NB4 (cell line): ENCODE measurements around the gene XDH.

Source experiments
- MYC ChIP-seq: IDR thresholded peaks from 2 replicates; pipeline ENCODE4 v1.6.1; 2011; ENCODE audit warnings: low read depth, low read length
- POLR2A ChIP-seq: IDR thresholded peaks from 2 replicates; pipeline ENCODE4 v1.6.1; 2011; ENCODE audit warnings: mild to moderate bottlenecking; ENCODE audit not compliant: insufficient read length; ENCODE audit errors: extremely low read depth
- TF ChIP-seq, protein P1 (sequence below): IDR thresholded peaks from one replicate; pipeline ENCODE4 v1.5.1; 2012; ENCODE audit warnings: low read depth, low read length

DNA sequence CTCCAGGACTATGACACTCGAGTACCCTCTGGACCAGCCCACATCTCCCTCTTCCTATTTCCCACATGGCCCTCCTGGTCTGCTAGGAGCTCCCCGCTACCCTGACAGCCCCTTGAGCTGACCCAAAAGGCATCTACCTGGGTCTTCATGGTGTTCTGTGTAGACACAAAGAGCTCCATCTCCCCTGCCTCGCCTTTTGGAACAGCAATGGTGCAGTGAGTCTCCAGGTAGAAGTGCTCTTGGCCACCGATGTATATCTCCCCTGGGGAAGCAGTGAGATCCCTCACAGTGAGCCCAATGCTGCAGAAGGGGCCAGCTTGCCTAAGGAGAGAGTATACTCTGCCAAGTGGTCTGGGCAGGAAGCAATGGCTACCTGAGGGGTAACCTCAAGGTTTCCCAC, 47.8 kb downstream of the XDH start:
- TF ChIP-seq, protein P1, sequence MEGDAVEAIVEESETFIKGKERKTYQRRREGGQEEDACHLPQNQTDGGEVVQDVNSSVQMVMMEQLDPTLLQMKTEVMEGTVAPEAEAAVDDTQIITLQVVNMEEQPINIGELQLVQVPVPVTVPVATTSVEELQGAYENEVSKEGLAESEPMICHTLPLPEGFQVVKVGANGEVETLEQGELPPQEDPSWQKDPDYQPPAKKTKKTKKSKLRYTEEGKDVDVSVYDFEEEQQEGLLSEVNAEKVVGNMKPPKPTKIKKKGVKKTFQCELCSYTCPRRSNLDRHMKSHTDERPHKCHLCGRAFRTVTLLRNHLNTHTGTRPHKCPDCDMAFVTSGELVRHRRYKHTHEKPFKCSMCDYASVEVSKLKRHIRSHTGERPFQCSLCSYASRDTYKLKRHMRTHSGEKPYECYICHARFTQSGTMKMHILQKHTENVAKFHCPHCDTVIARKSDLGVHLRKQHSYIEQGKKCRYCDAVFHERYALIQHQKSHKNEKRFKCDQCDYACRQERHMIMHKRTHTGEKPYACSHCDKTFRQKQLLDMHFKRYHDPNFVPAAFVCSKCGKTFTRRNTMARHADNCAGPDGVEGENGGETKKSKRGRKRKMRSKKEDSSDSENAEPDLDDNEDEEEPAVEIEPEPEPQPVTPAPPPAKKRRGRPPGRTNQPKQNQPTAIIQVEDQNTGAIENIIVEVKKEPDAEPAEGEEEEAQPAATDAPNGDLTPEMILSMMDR, result no peak
- TF ChIP-seq MYC (no peak), POLR2A (no peak)
